Type B pancreatic cell (in vitro differentiated cells): ENCODE results near the gene KLHL14. TPM values are rescaled to one million over a fixed set of nuclear protein-coding genes. Genes with fewer than 3 reads are reported as not detected.
A peak's percentile ranks its signal among the peaks of the same experiment; 100 is the strongest.

ENCODE experiments used
- DNase-seq: peaks from one replicate; pipeline ENCODE4 v3.0.0; 2021; ENCODE audit warnings: mixed read lengths; ENCODE audit not compliant: unreplicated experiment; ENCODE audit errors: extremely low spot score
- H3K27ac Mint-ChIP-seq: 2 replicates; pipeline ENCODE4 v1.8.0; 2021; ENCODE audit warnings: mild to moderate bottlenecking, mixed read lengths
- H3K27me3 Mint-ChIP-seq: 2 replicates; pipeline ENCODE4 v1.8.0; 2021; ENCODE audit warnings: mixed read lengths
- H3K36me3 Mint-ChIP-seq: 2 replicates; pipeline ENCODE4 v1.8.0; 2021; ENCODE audit warnings: mixed read lengths
- H3K4me1 Mint-ChIP-seq: one replicate; pipeline ENCODE4 v1.8.0; 2021; ENCODE audit warnings: mixed read lengths; ENCODE audit not compliant: unreplicated experiment
- H3K4me3 Mint-ChIP-seq: 2 replicates; pipeline ENCODE4 v1.8.0; 2021; ENCODE audit warnings: mild to moderate bottlenecking, mixed read lengths
- H3K9me3 Mint-ChIP-seq: 2 replicates; pipeline ENCODE4 v1.8.0; 2021; ENCODE audit warnings: mixed read lengths
- CTCF ChIP-seq: fragments of 200-600 bp; sonication (generic); conservative IDR thresholded peaks from 2 replicates; pipeline ENCODE4 v1.5.0; 2021; ENCODE audit warnings: antibody characterized with exemption, mild to moderate bottlenecking
- total RNA-seq: library from RNA; stranded (reverse); gene quantifications from 2 replicates; pipeline ENCODE4 v1.2.1, GENCODE V29; 2021; ENCODE audit warnings: low replicate concordance

KLHL14 gene
- total RNA-seq, 1 donor from 2014 or later, result 6.1 TPM

- Mint-ChIP-seq H3K4me3 (no peak overlapping the region), H3K36me3 (no peaks in the 10 kb centered on the region), H3K4me1 (no peaks in the 10 kb centered on the region), H3K27ac (no peak overlapping the region), H3K9me3 (no peaks in the 10 kb centered on the region), H3K27me3 (peaks cover 24% of the 10 kb centered on the region)
- TF ChIP-seq CTCF, result no peak
- no peak for DNase-seq
These were observed 11.6 kb downstream of the KLHL14 start for GRCh38 chr18:32761231-32761630.

GRCh38 chr18:32760391-32760790, 12.4 kb downstream of the KLHL14 start:
- no peak overlapping the region for H3K27ac Mint-ChIP-seq
- no peaks in the 10 kb centered on the region for H3K4me1 Mint-ChIP-seq
- H3K4me3 Mint-ChIP-seq, result no peak overlapping the region
- no peak for DNase-seq
- peaks cover 26% of the 10 kb centered on the region for H3K27me3 Mint-ChIP-seq
- TF ChIP-seq CTCF, result no peak
- no peaks in the 10 kb centered on the region for H3K9me3 Mint-ChIP-seq
- H3K36me3 Mint-ChIP-seq, result no peaks in the 10 kb centered on the region

GRCh38 chr18:32759611-32760167, 13.1 kb downstream of the KLHL14 start:
- no peak for TF ChIP-seq CTCF
- no peak overlapping the region for H3K27ac Mint-ChIP-seq
- no peaks in the 10 kb centered on the region for H3K9me3 Mint-ChIP-seq
- no peak overlapping the region for H3K4me3 Mint-ChIP-seq
- DNase-seq, result no peak
- H3K27me3 Mint-ChIP-seq, result peaks cover 25% of the 10 kb centered on the region
- H3K4me1 Mint-ChIP-seq, result no peaks in the 10 kb centered on the region
- no peaks in the 10 kb centered on the region for H3K36me3 Mint-ChIP-seq

GRCh38 chr18:32754508-32755263, 18.1 kb downstream of the KLHL14 start:
- DNase-seq, result no peak
- peak overlapping the region; percentile 42 for H3K27ac Mint-ChIP-seq
- no peak for TF ChIP-seq CTCF
- H3K4me3 Mint-ChIP-seq, result peak overlapping the region; percentile 0
- no peaks in the 10 kb centered on the region for H3K4me1 Mint-ChIP-seq
- H3K27me3 Mint-ChIP-seq, result peaks cover 28% of the 10 kb centered on the region
- H3K9me3 Mint-ChIP-seq, result no peaks in the 10 kb centered on the region
- H3K36me3 Mint-ChIP-seq, result no peaks in the 10 kb centered on the region

- Mint-ChIP-seq H3K4me3 (no peak overlapping the region), H3K9me3 (no peaks in the 10 kb centered on the region), H3K36me3 (peaks cover 3% of the 10 kb centered on the region), H3K27ac (no peak overlapping the region), H3K4me1 (no peaks in the 10 kb centered on the region), H3K27me3 (peaks cover 25% of the 10 kb centered on the region)
- no peak for DNase-seq
- no peak for TF ChIP-seq CTCF
These were observed 19.1 kb downstream of the KLHL14 start for GRCh38 chr18:32753656-32754260.
